Dendritic cell treated with granulocyte-macrophage colony-stimulating factor and Interleukin-4, amounts not matched to agents 40 ng/mL and 50 ng/mL, for 4 days (primary cell): ENCODE results near the gene TCN2.
A peak's percentile ranks its signal among the peaks of the same experiment; 100 is the strongest.
"Not testable (repeated sequence)": the region's sequence is repeated elsewhere in the genome, so short reads cannot be mapped to it uniquely, and the experiment has no call there.

Source experiments
- H3K27ac Mint-ChIP-seq: one replicate; pipeline ENCODE4 v1.8.0; 2022; ENCODE audit warnings: mild to moderate bottlenecking, mixed read lengths
- H3K27me3 Mint-ChIP-seq: one replicate; pipeline ENCODE4 v1.8.0; 2022; ENCODE audit warnings: mild to moderate bottlenecking, mixed read lengths
- H3K36me3 Mint-ChIP-seq: one replicate; pipeline ENCODE4 v1.8.0; 2022; ENCODE audit warnings: low read depth, mixed read lengths
- H3K4me1 Mint-ChIP-seq: one replicate; pipeline ENCODE4 v1.8.0; 2022; ENCODE audit warnings: low read depth, mixed read lengths
- H3K4me3 Mint-ChIP-seq: one replicate; pipeline ENCODE4 v1.8.0; 2022; ENCODE audit warnings: mild to moderate bottlenecking, moderate library complexity, mixed read lengths
- H3K9me3 Mint-ChIP-seq: one replicate; pipeline ENCODE4 v1.8.0; 2022; ENCODE audit warnings: mixed read lengths
- intact Hi-C: fragments of 100-400 bp; cut with micrococcal nuclease; formaldehyde crosslinking; loops from one replicate; pipeline ENCODE4 v1.15.0; 2022

Gene TCN2

DNA sequence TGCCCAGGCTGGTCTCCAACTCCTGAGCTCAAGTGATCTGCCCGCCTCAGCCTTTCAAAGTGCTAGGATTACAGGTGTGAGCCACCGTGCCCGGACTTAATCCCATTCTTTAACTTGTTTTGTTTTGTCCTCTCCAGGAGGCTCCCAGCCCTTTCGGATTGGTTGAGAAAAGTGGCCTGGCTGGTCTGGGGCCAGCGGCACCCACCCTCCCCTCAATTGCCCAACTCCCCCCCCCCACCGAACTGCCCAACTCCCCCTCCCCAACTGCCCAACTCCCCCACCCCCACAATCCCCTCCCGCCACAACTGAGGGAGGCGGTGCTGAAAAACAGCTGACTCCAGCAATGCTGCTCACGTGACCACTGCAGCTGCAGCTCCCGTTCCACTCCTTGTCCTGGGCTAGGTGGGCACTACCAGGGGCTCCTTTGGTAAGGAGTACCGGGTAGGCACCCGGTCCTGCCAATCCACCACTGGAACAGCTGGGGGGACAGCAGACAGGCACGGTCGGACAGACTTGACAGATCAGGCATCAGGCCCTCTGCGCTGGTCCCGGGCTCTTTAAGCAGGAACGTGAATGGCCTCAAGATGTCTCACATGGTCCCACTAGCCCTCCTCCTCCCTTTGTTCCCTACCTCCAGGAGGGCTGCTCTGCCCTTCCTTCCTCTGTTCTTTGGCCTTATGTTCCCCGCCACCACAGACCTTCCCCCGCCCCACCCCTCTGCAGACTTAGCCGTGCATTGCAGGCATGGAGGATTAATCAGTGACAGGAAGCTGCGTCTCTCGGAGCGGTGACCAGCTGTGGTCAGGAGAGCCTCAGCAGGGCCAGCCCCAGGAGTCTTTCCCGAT, at the start of gene TCN2:
TSS of gene TCN2 (plus strand) at position 720 of the 845 bp plus-strand sequence. CDS start 158 bp downstream, outside the sequence.
- peaks cover 23% of the 10 kb centered on the region for H3K36me3 Mint-ChIP-seq
- no peaks in the 10 kb centered on the region for H3K27me3 Mint-ChIP-seq
- H3K4me1 Mint-ChIP-seq: peaks cover 66% of the 10 kb centered on the region
- H3K27ac Mint-ChIP-seq: peak within 1 kb of the TSS; percentile 86
- peak within 1 kb of the TSS; percentile 84 for H3K4me3 Mint-ChIP-seq
- no peaks in the 10 kb centered on the region for H3K9me3 Mint-ChIP-seq
- intact Hi-C loops: no loop called here

DNA sequence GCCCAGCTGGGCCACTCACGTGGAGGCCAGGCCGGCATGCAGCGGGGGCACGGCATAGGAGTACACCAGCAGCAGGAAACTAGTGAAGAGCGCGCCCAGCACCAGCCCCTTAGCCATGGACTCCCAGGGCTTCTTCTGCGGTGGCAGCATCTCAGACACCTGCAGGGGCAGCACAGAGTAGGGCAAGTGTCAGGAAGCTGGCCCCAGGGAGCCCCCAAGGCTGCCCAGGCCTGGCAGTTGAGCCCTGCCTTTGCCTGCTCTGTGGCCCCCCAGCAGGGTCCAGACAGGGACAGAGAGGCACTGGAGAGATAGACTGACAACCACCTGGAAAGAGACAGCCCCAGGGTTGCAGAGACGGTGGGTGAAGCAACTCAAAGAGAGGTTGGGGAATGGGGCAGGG, 49.7 kb upstream of the TCN2 start:
- H3K4me1 Mint-ChIP-seq: no peaks in the 10 kb centered on the region
- intact Hi-C loops: loop anchor here (5.0 kb wide), 1 partner anchor 200 kb away; no protein-coding TSS in a partner anchor
- H3K4me3 Mint-ChIP-seq: no peak overlapping the region
- no peaks in the 10 kb centered on the region for H3K27me3 Mint-ChIP-seq
- H3K27ac Mint-ChIP-seq: no peak overlapping the region
- no peaks in the 10 kb centered on the region for H3K36me3 Mint-ChIP-seq
- H3K9me3 Mint-ChIP-seq: no peaks in the 10 kb centered on the region

DNA sequence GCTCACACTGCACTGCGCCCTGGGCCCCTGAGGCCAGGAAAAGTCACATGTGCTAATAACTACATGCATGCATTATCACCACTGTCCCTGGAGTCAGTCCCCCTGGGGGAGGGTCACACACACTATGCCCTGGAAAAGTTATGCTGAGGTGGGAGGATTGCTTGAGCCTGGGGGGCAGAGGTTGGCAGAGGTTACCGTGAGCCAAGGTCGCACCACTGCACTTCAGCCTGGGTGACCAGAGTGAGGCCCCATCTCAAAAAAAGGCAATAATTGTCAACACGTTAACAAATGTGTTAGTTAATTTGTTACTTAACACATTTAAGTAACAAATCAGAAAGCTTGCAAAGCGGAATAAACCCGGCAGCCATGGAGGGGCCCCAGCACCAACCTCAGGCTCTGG, 47.1 kb upstream of the TCN2 start:
- no peaks in the 10 kb centered on the region for H3K27me3 Mint-ChIP-seq
- no peak overlapping the region for H3K4me3 Mint-ChIP-seq
- no peaks in the 10 kb centered on the region for H3K4me1 Mint-ChIP-seq
- no peaks in the 10 kb centered on the region for H3K36me3 Mint-ChIP-seq
- intact Hi-C loops: loop anchor here (5.0 kb wide), 1 partner anchor 197 kb away; no protein-coding TSS in a partner anchor
- H3K9me3 Mint-ChIP-seq: no peaks in the 10 kb centered on the region
- H3K27ac Mint-ChIP-seq: no peak overlapping the region

DNA sequence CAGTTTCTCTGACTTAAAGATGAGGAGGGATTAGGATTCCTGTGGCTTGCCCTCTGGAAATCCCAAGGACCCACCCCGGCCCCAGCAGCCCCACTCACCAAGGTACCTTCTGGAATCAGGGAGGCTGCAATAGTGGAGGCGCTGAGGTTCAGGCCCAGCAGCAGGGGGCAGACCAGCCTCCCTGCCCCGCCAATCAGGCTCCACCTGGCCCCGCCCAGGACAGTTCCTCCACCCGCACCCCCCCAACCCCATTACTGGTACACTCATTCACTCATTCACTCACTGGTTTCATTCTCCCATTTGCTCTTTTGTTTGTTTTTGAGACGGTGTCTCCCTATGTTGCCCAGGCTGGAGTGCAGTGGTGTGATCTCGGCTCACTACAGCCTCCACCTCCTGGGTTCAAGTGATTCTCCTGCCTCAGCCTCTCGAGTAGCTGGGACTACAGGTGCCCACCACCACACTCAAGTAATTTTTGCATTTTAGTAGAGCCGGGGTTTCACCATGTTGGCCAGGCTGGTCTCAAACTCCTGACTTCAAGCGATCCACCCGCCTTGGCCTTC, 46.3 kb upstream of the TCN2 start:
- H3K27me3 Mint-ChIP-seq, H3K9me3 Mint-ChIP-seq, H3K4me3 Mint-ChIP-seq, H3K36me3 Mint-ChIP-seq, H3K4me1 Mint-ChIP-seq, H3K27ac Mint-ChIP-seq, intact Hi-C loops: not testable (repeated sequence)

DNA sequence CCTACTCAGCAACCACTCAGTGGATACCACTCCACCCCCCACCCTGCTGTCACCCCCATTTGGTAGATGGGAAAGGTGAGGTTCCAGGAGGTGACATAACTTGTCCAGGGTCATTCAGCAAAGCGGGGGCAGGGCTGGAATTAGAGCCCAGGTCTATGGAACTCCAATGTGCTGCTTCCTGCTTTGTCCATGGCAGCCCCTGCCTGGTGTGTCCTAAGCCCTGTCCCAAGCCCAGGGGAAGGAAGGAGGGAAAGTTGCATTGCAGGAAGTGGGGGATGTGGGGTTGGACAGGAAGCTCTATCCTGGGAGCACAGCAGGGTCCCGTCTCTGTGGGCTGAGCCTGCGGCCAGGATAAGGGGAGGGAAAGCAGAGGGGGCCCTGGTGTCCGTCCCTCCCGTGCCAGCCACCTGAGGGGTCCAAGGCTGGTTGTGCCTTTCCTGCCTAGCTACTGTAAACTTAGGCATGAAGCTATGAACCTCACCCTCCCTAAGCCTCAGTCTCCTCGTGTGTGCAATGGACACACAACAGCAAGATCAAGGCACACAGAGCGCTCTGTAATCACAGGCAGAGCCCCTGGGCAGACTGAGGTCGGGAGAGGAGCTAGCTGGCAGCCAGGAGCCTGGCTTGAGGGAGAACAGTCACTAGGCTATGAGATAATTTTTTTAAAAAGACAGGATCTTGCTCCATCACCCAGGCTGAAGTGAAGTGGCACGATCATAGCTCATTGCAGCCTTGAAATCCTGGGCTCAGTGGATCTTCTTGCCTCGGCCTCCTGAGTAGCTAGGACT, 45.4 kb upstream of the TCN2 start:
- no peaks in the 10 kb centered on the region for H3K36me3 Mint-ChIP-seq
- no peak overlapping the region for H3K27ac Mint-ChIP-seq
- peaks cover 3% of the 10 kb centered on the region for H3K27me3 Mint-ChIP-seq
- H3K4me3 Mint-ChIP-seq: no peak overlapping the region
- H3K9me3 Mint-ChIP-seq: no peaks in the 10 kb centered on the region
- intact Hi-C loops: no loop called here
- no peaks in the 10 kb centered on the region for H3K4me1 Mint-ChIP-seq

DNA sequence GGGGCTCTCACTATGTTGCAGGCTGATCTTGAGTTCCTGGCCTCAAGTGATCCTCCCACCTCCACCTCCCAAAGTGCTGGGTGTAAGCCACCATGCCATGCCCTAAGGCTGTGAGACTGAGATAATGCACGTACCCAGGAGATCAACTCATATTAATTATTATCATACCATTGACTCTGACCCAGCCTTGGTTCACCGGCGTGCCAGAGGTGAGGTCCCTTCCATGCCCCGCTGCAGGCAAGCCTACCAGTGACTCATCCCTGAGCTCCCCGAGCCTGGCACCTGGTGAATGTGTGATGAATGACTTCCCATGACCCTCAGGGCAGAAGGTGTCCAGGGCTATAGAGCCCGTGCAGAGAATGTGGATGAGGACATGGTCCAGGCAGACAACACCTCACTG, 44.6 kb upstream of the TCN2 start:
- H3K27ac Mint-ChIP-seq: no peak overlapping the region
- no peak overlapping the region for H3K4me3 Mint-ChIP-seq
- intact Hi-C loops: no loop called here
- no peaks in the 10 kb centered on the region for H3K9me3 Mint-ChIP-seq
- H3K36me3 Mint-ChIP-seq: no peaks in the 10 kb centered on the region
- H3K4me1 Mint-ChIP-seq: no peaks in the 10 kb centered on the region
- H3K27me3 Mint-ChIP-seq: peaks cover 3% of the 10 kb centered on the region

DNA sequence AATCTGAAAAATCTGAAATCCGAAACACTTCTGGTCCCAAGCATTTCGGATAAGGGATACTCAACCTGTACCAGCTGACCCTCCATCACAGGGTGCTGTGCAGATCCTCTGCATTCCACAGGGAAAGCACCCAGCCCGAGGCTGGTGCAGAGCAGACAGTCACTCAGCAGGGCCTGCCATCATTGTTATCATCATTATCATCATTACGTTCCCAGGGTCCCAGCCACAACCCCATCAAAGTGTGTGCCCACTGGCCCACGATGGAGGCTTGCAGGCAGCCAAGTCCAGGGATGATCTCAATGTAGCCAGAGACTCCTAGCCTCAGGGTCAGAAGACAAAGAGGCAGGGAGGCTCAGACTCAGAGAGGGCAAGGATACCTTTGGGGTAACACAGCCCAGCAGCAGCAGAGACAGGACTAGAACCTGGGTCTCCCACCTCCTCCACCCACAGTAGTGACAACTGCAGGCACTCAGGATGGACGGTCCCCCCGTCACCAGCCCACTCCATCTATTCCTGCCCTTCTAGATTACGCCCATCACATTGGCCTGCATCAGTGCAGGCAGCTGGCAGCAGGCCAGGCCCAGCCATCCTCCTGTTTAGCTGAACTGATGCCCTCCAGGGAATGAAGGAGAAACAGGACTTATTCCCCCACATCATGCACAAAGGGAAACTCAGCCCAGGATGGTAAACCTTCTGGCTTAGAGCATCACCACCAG, 42.8 kb upstream of the TCN2 start:
- no peak overlapping the region for H3K4me3 Mint-ChIP-seq
- H3K27ac Mint-ChIP-seq: no peak overlapping the region

DNA sequence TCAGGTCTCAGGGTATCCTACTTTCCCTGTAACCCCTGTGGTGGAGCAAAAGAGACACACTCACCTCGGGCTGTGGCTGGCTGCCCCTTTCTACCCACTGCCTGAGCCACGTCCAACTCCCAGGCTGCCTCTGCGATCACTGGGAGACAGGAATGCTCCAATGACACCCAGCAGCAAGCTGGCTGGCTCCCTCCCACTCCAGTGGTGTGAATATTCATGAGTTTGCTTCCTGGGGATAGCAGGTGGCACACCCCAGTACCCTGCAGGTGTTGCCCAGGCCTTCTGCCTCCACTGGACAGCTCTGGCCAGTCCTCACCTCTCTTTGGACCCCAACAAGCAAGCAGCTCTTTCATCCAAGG, 42.2 kb upstream of the TCN2 start:
- Mint-ChIP-seq H3K9me3 (no peaks in the 10 kb centered on the region), H3K36me3 (no peaks in the 10 kb centered on the region), H3K4me1 (no peaks in the 10 kb centered on the region), H3K27ac (no peak overlapping the region), H3K4me3 (no peak overlapping the region), H3K27me3 (peaks cover 3% of the 10 kb centered on the region)
- intact Hi-C loops: no loop called here

More for the DNA sequence above, 42.8 kb upstream of the TCN2 start:
- Mint-ChIP-seq H3K9me3 (no peaks in the 10 kb centered on the region), H3K36me3 (no peaks in the 10 kb centered on the region), H3K27me3 (peaks cover 3% of the 10 kb centered on the region), H3K4me1 (no peaks in the 10 kb centered on the region)
- intact Hi-C loops: no loop called here

DNA sequence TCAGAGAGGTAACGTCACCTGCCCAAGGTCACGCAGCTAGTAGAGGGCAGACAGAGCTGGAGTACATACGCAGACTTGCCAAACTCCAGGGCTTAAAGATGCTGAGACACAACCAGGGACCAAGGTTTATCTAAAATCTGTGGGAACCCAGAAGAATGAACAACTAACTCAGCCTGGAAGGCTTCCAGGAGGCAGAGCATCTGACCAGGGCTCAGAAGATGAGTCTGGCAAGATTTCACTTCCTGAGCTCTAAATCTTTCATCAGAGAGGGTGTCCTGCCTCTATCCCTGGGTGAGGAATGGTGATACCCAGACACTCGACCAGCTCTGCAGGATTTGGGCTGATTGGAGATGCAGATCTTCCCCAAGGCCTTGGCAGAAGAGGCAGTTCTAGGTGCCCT, 41.6 kb upstream of the TCN2 start:
- no peaks in the 10 kb centered on the region for H3K4me1 Mint-ChIP-seq
- peaks cover 3% of the 10 kb centered on the region for H3K27me3 Mint-ChIP-seq
- no peak overlapping the region for H3K4me3 Mint-ChIP-seq
- intact Hi-C loops: no loop called here
- H3K9me3 Mint-ChIP-seq: no peaks in the 10 kb centered on the region
- H3K36me3 Mint-ChIP-seq: no peaks in the 10 kb centered on the region
- no peak overlapping the region for H3K27ac Mint-ChIP-seq

DNA sequence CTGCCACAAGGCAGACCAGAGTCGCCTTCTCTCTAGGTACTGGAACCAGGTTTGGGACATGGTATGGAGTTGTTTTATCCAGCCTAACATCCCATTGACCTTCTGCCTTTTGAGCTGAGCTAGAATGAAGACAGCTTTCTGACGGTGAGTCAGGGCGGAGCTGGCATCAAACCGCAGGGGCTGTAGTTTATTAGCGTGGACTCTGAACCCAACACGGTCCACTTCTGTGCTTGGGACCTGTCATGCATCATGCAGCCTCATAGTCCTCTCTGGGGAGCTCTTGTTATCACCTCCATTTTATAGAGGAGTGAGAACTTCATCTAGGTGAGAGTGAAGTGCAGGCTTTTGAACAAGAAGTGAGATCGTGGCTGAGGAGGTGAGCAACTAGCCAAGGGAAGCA, 40.8 kb upstream of the TCN2 start:
- H3K9me3 Mint-ChIP-seq: no peaks in the 10 kb centered on the region
- H3K36me3 Mint-ChIP-seq: no peaks in the 10 kb centered on the region
- H3K4me3 Mint-ChIP-seq: no peak overlapping the region
- no peak overlapping the region for H3K27ac Mint-ChIP-seq
- intact Hi-C loops: no loop called here
- peaks cover 4% of the 10 kb centered on the region for H3K27me3 Mint-ChIP-seq
- H3K4me1 Mint-ChIP-seq: no peaks in the 10 kb centered on the region

DNA sequence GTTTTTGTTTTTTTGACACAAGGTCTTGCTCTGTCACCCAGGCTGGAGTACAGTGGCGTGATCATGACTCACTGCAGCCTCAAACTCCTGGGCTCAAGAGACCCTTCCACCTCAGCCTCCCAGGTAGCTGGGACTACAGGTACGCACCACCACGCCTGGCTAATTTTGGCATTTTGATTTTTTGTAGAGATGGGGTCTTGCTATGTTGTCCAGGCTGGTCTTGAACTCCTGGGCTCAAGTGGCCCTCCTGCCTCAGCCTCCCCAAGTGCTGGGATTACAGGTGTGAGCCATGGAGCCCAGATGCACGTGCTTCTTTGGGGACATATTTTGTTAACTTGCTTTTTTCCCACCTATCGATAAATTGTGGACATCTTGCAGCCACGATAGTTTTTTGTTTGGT, 39.7 kb upstream of the TCN2 start:
- H3K9me3 Mint-ChIP-seq, H3K27me3 Mint-ChIP-seq, intact Hi-C loops, H3K4me1 Mint-ChIP-seq, H3K36me3 Mint-ChIP-seq, H3K4me3 Mint-ChIP-seq, H3K27ac Mint-ChIP-seq: not testable (repeated sequence)

DNA sequence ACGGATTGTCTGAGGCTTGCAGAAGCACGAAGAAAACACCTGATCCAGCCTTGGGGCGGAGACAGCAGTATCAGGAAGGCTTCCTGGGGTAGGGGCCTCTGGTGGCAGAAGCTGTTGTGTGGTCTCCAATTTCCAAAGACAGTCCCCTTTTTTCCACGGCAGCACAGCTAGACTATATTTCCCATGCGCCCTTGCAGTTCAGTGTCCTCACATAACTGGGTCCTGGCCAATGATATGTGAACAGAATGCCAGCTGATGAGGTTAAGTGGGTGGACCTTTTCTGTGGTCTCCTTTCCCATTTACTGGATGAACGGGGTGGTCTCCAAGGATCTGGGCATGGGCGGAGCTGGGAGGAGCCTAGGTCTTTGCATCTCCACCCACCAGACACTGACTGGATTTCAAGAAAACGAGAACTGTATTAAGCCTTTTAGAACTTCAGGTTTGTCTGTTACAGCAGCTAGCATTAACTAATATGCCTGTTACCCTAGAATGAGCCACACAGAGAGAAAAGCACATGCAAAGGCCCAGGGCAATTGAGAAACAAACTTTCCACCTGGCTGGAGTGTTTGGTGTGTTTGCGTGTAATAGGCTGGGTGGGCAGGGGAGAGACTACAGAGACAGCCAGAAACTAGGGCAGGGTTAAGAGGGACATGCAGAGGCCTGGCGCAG, 38.7 kb upstream of the TCN2 start:
- intact Hi-C loops: no loop called here
- Mint-ChIP-seq H3K4me1 (no peaks in the 10 kb centered on the region), H3K27ac (no peak overlapping the region), H3K9me3 (no peaks in the 10 kb centered on the region), H3K4me3 (no peak overlapping the region), H3K27me3 (peaks cover 8% of the 10 kb centered on the region), H3K36me3 (no peaks in the 10 kb centered on the region)

DNA sequence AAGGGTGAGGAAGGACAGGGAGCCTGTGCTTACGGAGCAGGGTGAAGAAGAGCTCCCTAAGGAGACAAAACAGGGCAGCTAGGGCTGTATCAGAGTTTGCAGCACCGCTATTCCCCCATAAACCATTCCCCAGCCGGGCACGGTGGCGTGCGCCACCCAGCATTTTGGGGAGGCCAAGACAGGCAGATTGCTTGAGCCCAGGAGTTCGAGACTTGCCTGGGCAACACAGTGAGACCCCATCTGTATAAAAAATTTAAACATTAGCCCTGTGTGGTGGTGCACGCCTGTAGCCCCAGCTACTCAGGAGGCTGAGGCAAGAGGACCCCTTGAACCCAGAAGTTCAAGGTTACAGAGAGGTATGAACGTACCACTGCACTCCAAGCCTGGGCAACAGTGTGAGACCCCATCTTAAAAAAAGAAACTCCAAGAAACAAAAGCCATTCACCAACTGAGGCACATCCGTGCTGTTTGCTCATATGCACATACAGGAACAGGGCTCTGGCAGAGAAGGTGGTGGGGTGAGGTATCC, 37.2 kb upstream of the TCN2 start:
- no peak overlapping the region for H3K4me3 Mint-ChIP-seq
- H3K9me3 Mint-ChIP-seq: no peaks in the 10 kb centered on the region
- H3K36me3 Mint-ChIP-seq: no peaks in the 10 kb centered on the region
- H3K27ac Mint-ChIP-seq: no peak overlapping the region
- no peaks in the 10 kb centered on the region for H3K4me1 Mint-ChIP-seq
- H3K27me3 Mint-ChIP-seq: peaks cover 10% of the 10 kb centered on the region
- intact Hi-C loops: no loop called here
